MCF 10A (cell line): ENCODE data around the gene RYR1. TPM values are rescaled to one million over a fixed set of nuclear protein-coding genes. Genes with fewer than 3 reads are reported as not detected.

Experiments
- BruUV-seq: library from RNA; stranded (reverse); fragments of 400-500 nt; replicated peaks from 2 replicates; lab custom pipeline; 2021; lab: Mats Ljungman, UMichigan
- CTCF ChIA-PET: fragments of 300-600 bp; sonication (Branson Sonifier 250); formaldehyde crosslinking; extraction: SDS; loops from one replicate; lab custom pipeline; 2021; ENCODE audit warnings: antibody characterized with exemption, inconsistent platforms; lab: Yijun Ruan, JAX
- POLR2A ChIA-PET: fragments of 300-600, 350-650 bp; sonication (Branson Sonifier 250); formaldehyde crosslinking; extraction: SDS; loops from one replicate; lab custom pipeline; 2020; ENCODE audit warnings: antibody characterized with exemption, inconsistent platforms; lab: Yijun Ruan, JAX
- DNase-seq: peaks from one replicate; pipeline ENCODE4 v3.0.0-alpha.2; 2018; ENCODE audit not compliant: unreplicated experiment
- H3K27ac Mint-ChIP-seq: one replicate; pipeline ENCODE4 v1.8.0; 2022; ENCODE audit warnings: mild to moderate bottlenecking, low read depth, mixed read lengths; ENCODE audit not compliant: unreplicated experiment
- H3K27me3 Mint-ChIP-seq: one replicate; pipeline ENCODE4 v1.8.0; 2022; ENCODE audit warnings: mixed read lengths; ENCODE audit not compliant: insufficient read depth, unreplicated experiment
- H3K36me3 Mint-ChIP-seq: one replicate; pipeline ENCODE4 v1.8.0; 2022; ENCODE audit warnings: mild to moderate bottlenecking, moderate library complexity, mixed read lengths; ENCODE audit not compliant: insufficient read depth, unreplicated experiment
- H3K4me1 Mint-ChIP-seq: one replicate; pipeline ENCODE4 v1.8.0; 2022; ENCODE audit warnings: mixed read lengths; ENCODE audit not compliant: insufficient read depth, unreplicated experiment
- H3K4me3 Mint-ChIP-seq: one replicate; pipeline ENCODE4 v1.8.0; 2022; ENCODE audit warnings: mild to moderate bottlenecking, moderate library complexity, mixed read lengths; ENCODE audit not compliant: unreplicated experiment
- H3K9me3 Mint-ChIP-seq: one replicate; pipeline ENCODE4 v1.8.0; 2022; ENCODE audit warnings: mixed read lengths; ENCODE audit not compliant: unreplicated experiment
- intact Hi-C: fragments of 100-400 bp; cut with micrococcal nuclease; formaldehyde crosslinking; loops from 2 replicates; pipeline ENCODE4 v1.14.1; 2022
- total RNA-seq: library from RNA; stranded (reverse); gene quantifications from 2 replicates; pipeline ENCODE4 v1.2.3, GENCODE V29; 2022
- TF ChIP-seq, protein P1 (sequence below): fragments of 200-600 bp; IDR thresholded peaks from one replicate; pipeline ENCODE4 v1.8.0; 2022; ENCODE audit warnings: antibody characterized with exemption, mild to moderate bottlenecking; ENCODE audit not compliant: unreplicated experiment

RYR1 gene
- total RNA-seq, 1 experiment from 2014 or later: 0.28 TPM

DNA sequence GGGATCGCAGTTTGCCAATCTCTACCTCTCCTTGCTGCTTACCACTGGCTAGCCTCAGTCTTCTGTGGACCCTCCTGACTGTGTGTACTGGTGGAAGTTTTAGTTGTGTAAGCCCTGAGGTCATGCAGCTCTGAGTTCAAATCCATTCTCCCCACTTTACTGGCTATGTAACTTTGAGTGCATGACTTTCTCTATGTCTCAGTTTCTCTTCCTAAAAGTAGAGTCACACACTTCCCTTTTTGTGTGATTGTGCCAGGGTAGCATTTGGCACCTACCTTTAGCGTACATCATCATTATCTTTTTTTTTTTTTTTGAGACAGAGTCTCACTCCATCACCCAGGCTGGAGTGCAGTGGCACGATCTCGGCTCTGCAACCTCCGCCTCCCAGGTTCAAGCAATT is 113.9 kb downstream of the RYR1 start:
- BruUV-seq: no TSS peak
- POLR2A ChIA-PET: interaction anchor here (3.8 kb wide), 1 partner anchor 101 kb away, joined by 34 read pairs; the partner anchor contains the start of gene ACTN4
- TF ChIP-seq, protein P1, sequence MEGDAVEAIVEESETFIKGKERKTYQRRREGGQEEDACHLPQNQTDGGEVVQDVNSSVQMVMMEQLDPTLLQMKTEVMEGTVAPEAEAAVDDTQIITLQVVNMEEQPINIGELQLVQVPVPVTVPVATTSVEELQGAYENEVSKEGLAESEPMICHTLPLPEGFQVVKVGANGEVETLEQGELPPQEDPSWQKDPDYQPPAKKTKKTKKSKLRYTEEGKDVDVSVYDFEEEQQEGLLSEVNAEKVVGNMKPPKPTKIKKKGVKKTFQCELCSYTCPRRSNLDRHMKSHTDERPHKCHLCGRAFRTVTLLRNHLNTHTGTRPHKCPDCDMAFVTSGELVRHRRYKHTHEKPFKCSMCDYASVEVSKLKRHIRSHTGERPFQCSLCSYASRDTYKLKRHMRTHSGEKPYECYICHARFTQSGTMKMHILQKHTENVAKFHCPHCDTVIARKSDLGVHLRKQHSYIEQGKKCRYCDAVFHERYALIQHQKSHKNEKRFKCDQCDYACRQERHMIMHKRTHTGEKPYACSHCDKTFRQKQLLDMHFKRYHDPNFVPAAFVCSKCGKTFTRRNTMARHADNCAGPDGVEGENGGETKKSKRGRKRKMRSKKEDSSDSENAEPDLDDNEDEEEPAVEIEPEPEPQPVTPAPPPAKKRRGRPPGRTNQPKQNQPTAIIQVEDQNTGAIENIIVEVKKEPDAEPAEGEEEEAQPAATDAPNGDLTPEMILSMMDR: no peak
- Mint-ChIP-seq H3K9me3 (no peaks in the 10 kb centered on the region), H3K36me3 (peaks cover 8% of the 10 kb centered on the region), H3K4me1 (peaks cover 18% of the 10 kb centered on the region), H3K27me3 (no peaks in the 10 kb centered on the region), H3K27ac (no peak overlapping the region), H3K4me3 (no peak overlapping the region)
- CTCF ChIA-PET: interaction anchor here (0.7 kb wide), 1 partner anchor 93 kb away, joined by 3 read pairs; no protein-coding TSS in a partner anchor
- no peak for DNase-seq
- intact Hi-C loops: no loop called here

DNA sequence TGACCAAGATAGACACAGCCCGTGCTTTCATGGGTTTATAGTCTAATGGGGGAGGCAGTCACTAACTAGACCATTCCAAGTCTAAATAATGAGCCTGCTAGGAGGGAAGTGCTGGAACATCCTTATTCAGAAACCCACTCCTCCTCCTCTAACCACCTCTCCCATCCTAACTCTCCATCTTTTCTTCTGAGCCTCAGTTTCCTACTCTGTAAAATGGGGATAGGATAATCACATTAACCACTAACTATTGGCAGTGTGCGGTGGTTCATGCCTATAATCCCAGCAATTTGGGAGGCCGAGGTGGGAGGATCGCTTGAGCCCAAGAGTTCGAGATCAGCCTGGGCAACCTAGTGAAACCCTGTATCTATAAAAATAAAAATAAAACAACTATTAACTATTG is 115.6 kb downstream of the RYR1 start:
- no peak for DNase-seq
- Mint-ChIP-seq H3K36me3 (peaks cover 5% of the 10 kb centered on the region), H3K9me3 (no peaks in the 10 kb centered on the region), H3K27me3 (no peaks in the 10 kb centered on the region), H3K27ac (no peak overlapping the region), H3K4me3 (no peak overlapping the region), H3K4me1 (peaks cover 17% of the 10 kb centered on the region)
- TF ChIP-seq, protein P1: no peak
- no TSS peak for BruUV-seq
- POLR2A ChIA-PET: no interaction called here
- intact Hi-C loops: no loop called here
- CTCF ChIA-PET: no interaction called here

GRCh38 chr19:38549942-38550341 is 116.5 kb downstream of the RYR1 start:
- ChIA-PET POLR2A (no interaction called here), CTCF (no interaction called here)
- no TSS peak for BruUV-seq
- Mint-ChIP-seq H3K27me3 (no peaks in the 10 kb centered on the region), H3K4me1 (peaks cover 9% of the 10 kb centered on the region), H3K4me3 (no peak overlapping the region), H3K9me3 (no peaks in the 10 kb centered on the region), H3K27ac (no peak overlapping the region), H3K36me3 (no peaks in the 10 kb centered on the region)
- DNase-seq: no peak
- intact Hi-C loops: loop anchor here (10.0 kb wide), 1 partner anchor 165 kb away; no protein-coding TSS in a partner anchor
- TF ChIP-seq, protein P1: no peak

DNA sequence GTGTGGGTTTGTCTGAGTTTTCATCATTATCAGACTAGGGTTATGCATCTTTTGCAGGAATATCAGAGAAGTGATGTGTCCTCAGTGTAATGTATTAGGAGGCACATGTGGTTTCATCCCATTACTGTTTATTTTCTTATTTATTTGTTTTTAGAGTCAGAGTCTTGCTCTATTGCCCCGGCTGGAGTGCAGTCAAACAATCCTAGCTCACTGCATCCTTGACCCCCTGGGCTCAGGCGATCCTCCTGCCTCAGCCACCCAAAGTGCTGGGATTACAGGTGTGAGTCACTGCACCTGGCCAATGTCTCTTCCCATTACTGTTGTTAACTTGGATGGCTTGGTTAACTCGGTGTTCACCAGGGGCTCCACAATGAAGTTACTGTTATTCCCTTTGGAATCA is 116.9 kb downstream of the RYR1 start:
- POLR2A ChIA-PET: no interaction called here
- H3K4me3 Mint-ChIP-seq: no peak overlapping the region
- CTCF ChIA-PET: no interaction called here
- no peaks in the 10 kb centered on the region for H3K9me3 Mint-ChIP-seq
- no peak overlapping the region for H3K27ac Mint-ChIP-seq
- TF ChIP-seq, protein P1: no peak
- DNase-seq: no peak
- no peaks in the 10 kb centered on the region for H3K27me3 Mint-ChIP-seq
- H3K4me1 Mint-ChIP-seq: peaks cover 6% of the 10 kb centered on the region
- no TSS peak for BruUV-seq
- intact Hi-C loops: loop anchor here (10.0 kb wide), 1 partner anchor 164 kb away; no protein-coding TSS in a partner anchor
- no peaks in the 10 kb centered on the region for H3K36me3 Mint-ChIP-seq
